Measurements from ENCODE around the gene SMIM27.
A peak's percentile ranks its signal among the peaks of the same experiment; 100 is the strongest.
"Not testable (repeated sequence)": the region's sequence is repeated elsewhere in the genome, so short reads cannot be mapped to it uniquely, and the experiment has no call there.

Gene SMIM27

GRCh38 chr9:32584784-32585183, 32.7 kb downstream of the SMIM27 start:
- DNase-seq (ENCODE audit: insufficient read length, low spot score) (no peak), FAIRE-seq (no peak)
- no peak for TF ChIP-seq CTCF (IDR thresholded peaks at IDR 0.05; ENCODE audit: insufficient read depth, missing control alignments)

GRCh38 chr9:32587901-32588300, 35.8 kb downstream of the SMIM27 start:
- no peak for DNase-seq (ENCODE audit: insufficient read length, low spot score)
- TF ChIP-seq CTCF (IDR thresholded peaks at IDR 0.05; ENCODE audit: insufficient read depth, missing control alignments): no peak
- no peak for FAIRE-seq

GRCh38 chr9:32589083-32589723, 37.1 kb downstream of the SMIM27 start:
- DNase-seq (ENCODE audit: insufficient read length, low spot score): no peak
- peak; percentile 69 for FAIRE-seq
- peak; percentile 50 for TF ChIP-seq CTCF (IDR thresholded peaks at IDR 0.05; ENCODE audit: insufficient read depth, missing control alignments)

GRCh38 chr9:32590476-32590875, 38.3 kb downstream of the SMIM27 start:
- TF ChIP-seq CTCF (IDR thresholded peaks at IDR 0.05; ENCODE audit: insufficient read depth, missing control alignments): no peak
- FAIRE-seq: no peak
- no peak for DNase-seq (ENCODE audit: insufficient read length, low spot score)

- no peak for FAIRE-seq
- TF ChIP-seq CTCF (IDR thresholded peaks at IDR 0.05; ENCODE audit: insufficient read depth, missing control alignments): no peak
- no peak for DNase-seq (ENCODE audit: insufficient read length, low spot score)
These were observed 38.8 kb downstream of the SMIM27 start for GRCh38 chr9:32590898-32591297.

GRCh38 chr9:32596096-32596865, 44.2 kb downstream of the SMIM27 start:
- DNase-seq (ENCODE audit: insufficient read length, low spot score) (no peak), FAIRE-seq (no peak)
- no peak for TF ChIP-seq CTCF (IDR thresholded peaks at IDR 0.05; ENCODE audit: insufficient read depth, missing control alignments)

GRCh38 chr9:32596936-32597335, 44.8 kb downstream of the SMIM27 start:
- no peak for TF ChIP-seq CTCF (IDR thresholded peaks at IDR 0.05; ENCODE audit: insufficient read depth, missing control alignments)
- DNase-seq (ENCODE audit: insufficient read length, low spot score) (no peak), FAIRE-seq (no peak)

- FAIRE-seq: not testable (repeated sequence)
These were observed 46.9 kb downstream of the SMIM27 start for GRCh38 chr9:32599021-32599420.

More at GRCh38 chr9:32599021-32599420, 46.9 kb downstream of the SMIM27 start:
- DNase-seq (ENCODE audit: insufficient read length, low spot score): not testable (repeated sequence)
